HEK293 (cell line): ENCODE measurements around the gene GAS2L2.

Experiments
- HIC1 ChIP-seq: fragments of 450-650 bp; formaldehyde crosslinking; IDR thresholded peaks from 2 replicates; pipeline ENCODE4 v1.5.1; 2016; ENCODE audit warnings: missing biosample characterization, missing genetic modification characterization
- ZFP3 ChIP-seq: fragments of 450-650 bp; formaldehyde crosslinking; IDR thresholded peaks from 2 replicates; pipeline ENCODE4 v1.5.1; 2016; ENCODE audit warnings: low read depth, missing biosample characterization, missing genetic modification characterization
- ZNF132 ChIP-seq: fragments of 450-650 bp; formaldehyde crosslinking; IDR thresholded peaks from 2 replicates; pipeline ENCODE4 v1.5.1; 2017; ENCODE audit warnings: missing biosample characterization, missing genetic modification characterization, borderline replicate concordance

GRCh38 chr17:35744830-35745229 is 8.2 kb downstream of the GAS2L2 start:
- no peak for TF ChIP-seq HIC1 (tag by site-specific recombination)
- no peak for TF ChIP-seq ZNF132
- no peak for TF ChIP-seq ZFP3 (tag by site-specific recombination)
